Keratinocyte (primary cell): ENCODE measurements around the gene STAC2. TPM values are rescaled to one million over a fixed set of nuclear protein-coding genes. Genes with fewer than 3 reads are reported as not detected.

Experiments used
- DNase-seq: peaks from one replicate; pipeline ENCODE4 v3.0.0-alpha.2; 2011; ENCODE audit warnings: low read depth, missing footprints, low spot score
- FAIRE-seq: peaks from 2 replicates; lab custom pipeline; 2011; peaks lifted over from hg19 to GRCh38; lab: Jason Lieb, UNC
- H2AFZ ChIP-seq: 2 replicates; pipeline ENCODE4 v1.6.0; 2012; ENCODE audit warnings: low read length, control low read depth, inconsistent platforms; ENCODE audit not compliant: control insufficient read depth
- H3K27ac ChIP-seq: 2 replicates; pipeline ENCODE4 v1.5.1; 2011; ENCODE audit warnings: low read length; ENCODE audit not compliant: control insufficient read depth, insufficient read depth
- H3K27me3 ChIP-seq: 3 replicates; pipeline ENCODE4 v1.6.0; 2011; ENCODE audit warnings: low read length; ENCODE audit not compliant: control insufficient read depth, insufficient read depth; ENCODE audit errors: extremely low read depth
- H3K36me3 ChIP-seq, 2 experiments: 2 replicates in 1 of 2; 3 replicates in 1 of 2; pipeline ENCODE4 v1.5.1; 2011; ENCODE audit warnings: low read length in 2 of 2, mild to moderate bottlenecking in 1 of 2; ENCODE audit not compliant: control insufficient read depth in 2 of 2, insufficient read depth in 2 of 2; ENCODE audit errors: extremely low read depth in 1 of 2
- H3K4me1 ChIP-seq: 3 replicates; pipeline ENCODE4 v1.5.1; 2011; ENCODE audit warnings: low read length; ENCODE audit not compliant: control insufficient read depth, insufficient read depth; ENCODE audit errors: extremely low read depth
- H3K4me2 ChIP-seq: 3 replicates; pipeline ENCODE4 v1.6.0; 2011; ENCODE audit warnings: low read depth, low read length; ENCODE audit not compliant: control insufficient read depth, insufficient read depth; ENCODE audit errors: extremely low read depth
- H3K4me3 ChIP-seq, 3 experiments: fragments of 200-600 bp in 1 of 3; sonication (generic) in 1 of 3; 2 replicates in 2 of 3; 3 replicates in 1 of 3; pipeline ENCODE4 v1.5.1; 2011 to 2016; ENCODE audit warnings: low read length in 3 of 3, mild to moderate bottlenecking in 3 of 3, control low read depth in 2 of 3, inconsistent platforms in 1 of 3, low read depth in 1 of 3, mixed read lengths in 1 of 3, mixed run types in 1 of 3, moderate library complexity in 1 of 3; ENCODE audit not compliant: control insufficient read depth in 2 of 3, insufficient read depth in 2 of 3; ENCODE audit errors: extremely low read depth in 1 of 3
- H3K79me2 ChIP-seq: 2 replicates; pipeline ENCODE4 v1.6.0; 2012; ENCODE audit warnings: low read length; ENCODE audit not compliant: control insufficient read depth, insufficient read depth
- H3K9ac ChIP-seq: 3 replicates; pipeline ENCODE4 v1.6.0; 2011; ENCODE audit warnings: low read length; ENCODE audit not compliant: control insufficient read depth, insufficient read depth; ENCODE audit errors: extremely low read depth
- H3K9me1 ChIP-seq: 3 replicates; pipeline ENCODE4 v1.6.0; 2011; ENCODE audit warnings: low read length; ENCODE audit not compliant: control insufficient read depth, insufficient read depth; ENCODE audit errors: extremely low read depth
- H3K9me3 ChIP-seq: 2 replicates; pipeline ENCODE4 v1.5.1; 2012; ENCODE audit warnings: low read depth, low read length; ENCODE audit not compliant: control insufficient read depth
- H4K20me1 ChIP-seq: 3 replicates; pipeline ENCODE4 v1.6.0; 2011; ENCODE audit warnings: low read length; ENCODE audit not compliant: control insufficient read depth, insufficient read depth; ENCODE audit errors: extremely low read depth
- EZH2 ChIP-seq: IDR thresholded peaks from one replicate; pipeline ENCODE4 v1.6.1; 2012; ENCODE audit warnings: inconsistent platforms, mild to moderate bottlenecking, low read length, moderate library complexity
- dilution Hi-C: fragments of 300-500 bp; cut with MboI; formaldehyde crosslinking; loops from one replicate; pipeline ENCODE4 v1.7.0; 2020; ENCODE audit warnings: low sequenced_read_pairs; ENCODE audit not compliant: extremely low pct_ligation_motif_present
- polyA plus RNA-seq, 5 experiments: library from polyadenylated mRNA; depleted of rRNA in 3 of 5; stranded (reverse) in 3 of 5; stranded (forward) in 1 of 5; unstranded in 1 of 5; fragments of >200 nt; gene quantifications; 1 replicate in 1 of 5; 2 replicates in 3 of 5; 3 replicates in 1 of 5; pipeline versions ENCODE4 v1.2.1 to v1.2.3, GENCODE V29; 2011 to 2012; ENCODE audit warnings: missing spikeins in 2 of 5, low read depth in 1 of 5, low replicate concordance in 1 of 5
- TF ChIP-seq, protein P1 (sequence below), 3 experiments: IDR thresholded peaks in 1 of 3; conservative IDR thresholded peaks in 1 of 3; optimal IDR thresholded peaks in 1 of 3; 2 replicates in 2 of 3; 3 replicates in 1 of 3; pipeline versions ENCODE3 to v1.5.1; 2011; ENCODE audit warnings: low read length in 3 of 3, mild to moderate bottlenecking in 3 of 3, moderate library complexity in 2 of 3, control low read depth in 1 of 3, inconsistent platforms in 1 of 3; ENCODE audit not compliant: insufficient read depth in 2 of 3; ENCODE audit errors: extremely low read depth in 1 of 3

STAC2 gene
- polyA plus RNA-seq, 1 donor (not counting 4 experiments of a cell fraction or from before 2014, with no cell fraction given), result not detected

- H3K4me3 ChIP-seq, result no peak overlapping the region
These were observed 16.2 kb downstream of the STAC2 start for GRCh38 chr17:39209317-39210092.

DNA sequence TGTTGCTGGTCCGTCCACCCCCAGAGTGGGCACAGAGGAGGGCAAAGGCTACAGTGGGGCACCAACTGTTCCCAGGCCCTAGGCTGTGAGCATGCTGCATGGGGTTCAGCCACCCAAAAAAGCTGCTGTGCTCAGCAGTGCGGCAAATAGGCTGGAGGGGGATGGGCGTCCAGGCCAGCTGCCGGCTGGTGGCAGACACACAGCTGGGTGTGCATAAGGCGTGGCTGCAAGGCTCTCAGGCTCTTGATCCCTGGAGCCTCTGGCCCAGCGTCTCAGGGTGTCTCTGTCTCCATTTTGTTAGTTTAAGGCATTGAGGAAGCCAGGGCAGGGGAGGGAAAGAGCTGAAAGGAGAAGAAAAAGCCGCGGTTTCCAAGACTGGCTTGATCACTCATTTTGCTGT lies 16.9 kb downstream of the STAC2 start:
- Histone ChIP-seq H3K4me1 (peaks cover 10% of the 10 kb centered on the region), H3K4me3 (no peak overlapping the region), H3K9ac (no peak overlapping the region), H3K9me3 (no peaks in the 10 kb centered on the region), H3K9me1 (no peaks in the 10 kb centered on the region), H4K20me1 (peaks cover 4% of the 10 kb centered on the region), H2AFZ (no peak overlapping the region), H3K27me3 (peaks cover 44% of the 10 kb centered on the region), H3K27ac (no peak overlapping the region), H3K36me3 (peaks cover 8 to 13% of the 10 kb centered on the region in 2 experiments), H3K4me2 (peak overlapping the region; percentile 6), H3K79me2 (no peaks in the 10 kb centered on the region)
- FAIRE-seq (no peak), DNase-seq (no peak)
- dilution Hi-C loops, result no loop called here
- TF ChIP-seq, protein P1, sequence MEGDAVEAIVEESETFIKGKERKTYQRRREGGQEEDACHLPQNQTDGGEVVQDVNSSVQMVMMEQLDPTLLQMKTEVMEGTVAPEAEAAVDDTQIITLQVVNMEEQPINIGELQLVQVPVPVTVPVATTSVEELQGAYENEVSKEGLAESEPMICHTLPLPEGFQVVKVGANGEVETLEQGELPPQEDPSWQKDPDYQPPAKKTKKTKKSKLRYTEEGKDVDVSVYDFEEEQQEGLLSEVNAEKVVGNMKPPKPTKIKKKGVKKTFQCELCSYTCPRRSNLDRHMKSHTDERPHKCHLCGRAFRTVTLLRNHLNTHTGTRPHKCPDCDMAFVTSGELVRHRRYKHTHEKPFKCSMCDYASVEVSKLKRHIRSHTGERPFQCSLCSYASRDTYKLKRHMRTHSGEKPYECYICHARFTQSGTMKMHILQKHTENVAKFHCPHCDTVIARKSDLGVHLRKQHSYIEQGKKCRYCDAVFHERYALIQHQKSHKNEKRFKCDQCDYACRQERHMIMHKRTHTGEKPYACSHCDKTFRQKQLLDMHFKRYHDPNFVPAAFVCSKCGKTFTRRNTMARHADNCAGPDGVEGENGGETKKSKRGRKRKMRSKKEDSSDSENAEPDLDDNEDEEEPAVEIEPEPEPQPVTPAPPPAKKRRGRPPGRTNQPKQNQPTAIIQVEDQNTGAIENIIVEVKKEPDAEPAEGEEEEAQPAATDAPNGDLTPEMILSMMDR (optimal IDR thresholded peaks at IDR 0.05 in 1 of 3, IDR thresholded peaks at IDR 0.05 in 1 of 3, conservative IDR thresholded peaks at IDR 0.05 in 1 of 3; ENCODE audit: extremely low read depth in 1 of 3, insufficient read depth in 2 of 3, low read length in 3 of 3), result no peak

More at GRCh38 chr17:39209317-39210092, 16.2 kb downstream of the STAC2 start:
- no peaks in the 10 kb centered on the region for H3K9me1 ChIP-seq
- H2AFZ ChIP-seq, result peak overlapping the region; percentile 26
- no peaks in the 10 kb centered on the region for H4K20me1 ChIP-seq
- FAIRE-seq, result peak; percentile 62
- H3K27ac ChIP-seq, result no peak overlapping the region
- H3K9me3 ChIP-seq, result no peaks in the 10 kb centered on the region
- peaks cover 44% of the 10 kb centered on the region for H3K27me3 ChIP-seq
- dilution Hi-C loops, result no loop called here
- peaks cover 10% of the 10 kb centered on the region for H3K4me1 ChIP-seq
- no peak for TF ChIP-seq EZH2
- TF ChIP-seq, protein P1 (optimal IDR thresholded peaks at IDR 0.05 in 1 of 3, IDR thresholded peaks at IDR 0.05 in 1 of 3, conservative IDR thresholded peaks at IDR 0.05 in 1 of 3; ENCODE audit: extremely low read depth in 1 of 3, insufficient read depth in 2 of 3, low read length in 3 of 3), result no peak
- H3K79me2 ChIP-seq, result no peaks in the 10 kb centered on the region
- H3K4me2 ChIP-seq, result peak overlapping the region; percentile 6
- H3K9ac ChIP-seq, result peak overlapping the region; percentile 28
- DNase-seq, result no peak
- peaks cover 2 to 6% of the 10 kb centered on the region in 2 experiments for H3K36me3 ChIP-seq
